Measurements from ENCODE around the gene TMEM121.

- TF ChIP-seq MYC (IDR thresholded peaks at IDR 0.05; ENCODE audit: insufficient read depth, insufficient read length, insufficient replicate concordance, low read length, severe bottlenecking), result no peak
- TF ChIP-seq NBN (IDR thresholded peaks at IDR 0.05), result no peak
- TF ChIP-seq ATF2 (IDR thresholded peaks at IDR 0.05; ENCODE audit: low read length), result no peak
- no peak for TF ChIP-seq ZBTB11 (CRISPR knock-in tag; IDR thresholded peaks at IDR 0.05)
Observed at GRCh38 chr14:105484069-105484996, 42.0 kb upstream of the TMEM121 start.

Measured in GM12878 (cell line).